CD14-positive monocyte (primary cell): ENCODE measurements around the gene GAL3ST2. TPM values are rescaled to one million over a fixed set of nuclear protein-coding genes. Genes with fewer than 3 reads are reported as not detected.

Experiments used
- DNase-seq, 3 donors: peaks; one replicate each; pipeline ENCODE4 v3.0.0-alpha.2; 2011 to 2022
- H2AFZ ChIP-seq: 2 replicates; pipeline ENCODE4 v1.6.0; 2012; ENCODE audit warnings: mild to moderate bottlenecking, low read depth, low read length, inconsistent platforms; ENCODE audit not compliant: insufficient read depth, poor library complexity, severe bottlenecking
- H3K27ac ChIP-seq, 2 donors: 1 replicate in 1 of 2; 2 replicates in 1 of 2; pipeline ENCODE4 v1.5.1; 2012 to 2013; ENCODE audit warnings: low read length in 2 of 2, control low read depth in 1 of 2, inconsistent platforms in 1 of 2, low read depth in 1 of 2, mild to moderate bottlenecking in 1 of 2
- H3K27me3 ChIP-seq, 2 donors: one replicate each; pipeline versions ENCODE4 v1.6.0 to v1.6.1; 2011 to 2013; ENCODE audit warnings: low read length in 2 of 2; ENCODE audit not compliant: control insufficient read depth in 2 of 2, insufficient read depth in 2 of 2
- H3K36me3 ChIP-seq, 2 donors: replicated peaks in 1 of 2; 1 replicate in 1 of 2; 2 replicates in 1 of 2; pipeline versions ENCODE4 v1.5.1 to v1.6.1; 2012 to 2013; ENCODE audit warnings: low read length in 2 of 2, control low read depth in 1 of 2, inconsistent platforms in 1 of 2, mild to moderate bottlenecking in 1 of 2; ENCODE audit not compliant: insufficient read depth in 2 of 2, control insufficient read depth in 1 of 2
- H3K4me1 ChIP-seq, 2 donors: 1 replicate in 1 of 2; 2 replicates in 1 of 2; pipeline versions ENCODE4 v1.5.1 to v1.6.1; 2012 to 2013; ENCODE audit warnings: low read length in 2 of 2, control low read depth in 1 of 2, inconsistent platforms in 1 of 2, mild to moderate bottlenecking in 1 of 2, moderate library complexity in 1 of 2; ENCODE audit not compliant: insufficient read depth in 2 of 2, control insufficient read depth in 1 of 2
- H3K4me2 ChIP-seq: replicated peaks from 2 replicates; pipeline ENCODE3; 2012; ENCODE audit warnings: low read length, moderate library complexity, mild to moderate bottlenecking; ENCODE audit not compliant: poor library complexity, severe bottlenecking; ENCODE audit errors: extremely low read depth
- H3K4me3 ChIP-seq, 3 experiments: fragments of 200-600 bp in 1 of 3; sonication (generic) in 1 of 3; replicated peaks in 1 of 3; 1 replicate in 2 of 3; 2 replicates in 1 of 3; pipeline ENCODE4 v1.5.1; 2011 to 2013; ENCODE audit warnings: low read length in 3 of 3, mild to moderate bottlenecking in 3 of 3, control low read depth in 2 of 3, low read depth in 2 of 3, inconsistent platforms in 1 of 3, moderate library complexity in 1 of 3
- H3K79me2 ChIP-seq: 2 replicates; pipeline ENCODE4 v1.6.0; 2012; ENCODE audit warnings: mild to moderate bottlenecking, control low read depth, inconsistent platforms, low read length, moderate library complexity; ENCODE audit not compliant: insufficient read depth
- H3K9ac ChIP-seq: 2 replicates; pipeline ENCODE4 v1.6.0; 2017; ENCODE audit warnings: low read length, mild to moderate bottlenecking; ENCODE audit not compliant: insufficient read depth, poor library complexity, severe bottlenecking
- H3K9me3 ChIP-seq, 2 donors: replicated peaks in 1 of 2; 1 replicate in 1 of 2; 2 replicates in 1 of 2; pipeline versions ENCODE4 v1.5.1 to v1.6.1; 2012 to 2013; ENCODE audit warnings: low read length in 2 of 2, control low read depth in 1 of 2; ENCODE audit not compliant: control insufficient read depth in 1 of 2, insufficient read depth in 1 of 2
- H4K20me1 ChIP-seq: 2 replicates; pipeline ENCODE4 v1.6.0; 2012; ENCODE audit warnings: mild to moderate bottlenecking, low read length, control low read depth, moderate library complexity; ENCODE audit not compliant: insufficient read depth
- H3K27ac Mint-ChIP-seq, 7 donors: one replicate each; pipeline ENCODE4 v1.8.0; 2020; ENCODE audit warnings: mild to moderate bottlenecking in 7 of 7, mixed read lengths in 7 of 7, moderate library complexity in 6 of 7, inconsistent platforms in 2 of 7
- H3K27me3 Mint-ChIP-seq, 3 donors: one replicate each; pipeline ENCODE4 v1.8.0; 2021 to 2022; ENCODE audit warnings: low read depth in 3 of 3, mild to moderate bottlenecking in 3 of 3, mixed read lengths in 3 of 3, moderate library complexity in 3 of 3, inconsistent platforms in 1 of 3
- H3K36me3 Mint-ChIP-seq, 2 donors: one replicate each; pipeline ENCODE4 v1.8.0; 2020; ENCODE audit warnings: mixed read lengths in 2 of 2, inconsistent platforms in 1 of 2, mild to moderate bottlenecking in 1 of 2
- H3K4me1 Mint-ChIP-seq: one replicate; pipeline ENCODE4 v1.8.0; 2020; ENCODE audit warnings: mild to moderate bottlenecking, mixed read lengths
- H3K4me3 Mint-ChIP-seq, 2 donors: one replicate each; pipeline ENCODE4 v1.8.0; 2020; ENCODE audit warnings: mild to moderate bottlenecking in 2 of 2, mixed read lengths in 2 of 2, moderate library complexity in 1 of 2
- H3K9me3 Mint-ChIP-seq, 7 donors: one replicate each; pipeline ENCODE4 v1.8.0; 2020 to 2022; ENCODE audit warnings: mixed read lengths in 7 of 7, mild to moderate bottlenecking in 6 of 7, moderate library complexity in 6 of 7, inconsistent platforms in 2 of 7
- WGBS: methylation state at CpG from one replicate; pipeline ENCODE4 v1.1.5; 2013; ENCODE audit warnings: missing lambda C conversion rate; ENCODE audit not compliant: insufficient coverage; 5-methylcytosine and 5-hydroxymethylcytosine counted together
- intact Hi-C, 2 donors: fragments of 100-400 bp; cut with micrococcal nuclease; formaldehyde crosslinking; loops; one replicate each; pipeline versions ENCODE4 v1.15.0 to v1.15.1; 2023
- polyA plus RNA-seq, 3 donors: library from polyadenylated mRNA; depleted of rRNA in 1 of 3; unstranded in 2 of 3; stranded (reverse) in 1 of 3; fragments of 300-500 nt in 2 of 3; fragments of >200 nt in 1 of 3; fragmentation: Illumina TruSeq in 2 of 3; gene quantifications; 1 replicate in 2 of 3; 2 replicates in 1 of 3; pipeline ENCODE4 v1.2.3, GENCODE V29; 2012 to 2021
- TF ChIP-seq, protein P1 (sequence below): fragments of 200-600 bp; IDR thresholded peaks from one replicate; pipeline ENCODE4 v1.8.0; 2022; ENCODE audit warnings: antibody characterized with exemption, mild to moderate bottlenecking

The GAL3ST2 gene
- polyA plus RNA-seq, 3 donors, result not detected

DNA sequence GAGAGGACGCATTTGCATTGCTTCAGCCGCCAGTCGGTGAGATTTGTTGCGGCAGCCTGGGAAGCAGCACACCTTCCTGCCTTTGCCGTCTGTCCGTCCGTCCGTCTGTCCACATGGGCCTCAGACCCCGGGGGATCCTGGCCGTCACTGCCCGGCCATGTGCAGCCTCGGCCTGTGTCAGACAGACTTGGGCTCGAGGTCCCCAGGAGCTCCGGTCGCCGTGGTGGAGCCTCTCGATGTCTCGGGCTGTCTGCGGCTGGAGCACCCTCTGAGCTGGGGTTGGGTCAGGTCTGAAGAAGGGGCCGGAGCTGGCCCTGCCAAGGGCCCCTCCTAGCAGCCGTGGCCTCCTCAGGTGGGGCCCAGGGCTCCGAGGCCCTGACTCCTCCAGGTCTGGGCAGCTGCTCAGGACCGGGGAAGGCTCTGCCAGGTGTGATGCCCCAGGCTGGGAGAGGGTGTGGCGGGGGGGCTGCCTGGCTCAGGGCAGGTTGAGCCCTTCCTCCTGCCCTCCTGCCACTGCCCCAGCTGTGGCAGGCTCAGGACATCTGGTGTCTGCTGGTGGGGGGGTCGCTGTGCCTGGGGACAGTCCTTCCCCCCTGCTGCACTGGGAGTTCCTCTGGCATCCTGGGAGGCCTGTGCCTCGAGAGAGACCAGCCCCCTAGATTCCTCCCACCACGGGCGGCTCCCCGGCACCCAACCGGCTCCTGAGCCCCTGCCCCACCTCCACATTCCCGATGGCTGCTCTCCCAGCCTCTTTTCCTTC lies 44.2 kb downstream of the GAL3ST2 start:
- H3K27me3 Mint-ChIP-seq, result peaks cover 7 to 12% (median 11%) of the 10 kb centered on the region in 3 donors
- no peak overlapping the region for H3K27ac ChIP-seq
- H3K9me3 ChIP-seq, result no peaks in the 10 kb centered on the region
- intact Hi-C loops, result no loop called here
- WGBS, result 90% methylated on average over 28 of the region's 31 CpGs
- H2AFZ ChIP-seq, result no peak overlapping the region
- no peak overlapping the region for H3K4me3 ChIP-seq
- no peaks in the 10 kb centered on the region for H3K36me3 ChIP-seq
- no peak overlapping the region for H3K4me2 ChIP-seq
- no peak overlapping the region for H3K4me3 Mint-ChIP-seq
- TF ChIP-seq, protein P1, sequence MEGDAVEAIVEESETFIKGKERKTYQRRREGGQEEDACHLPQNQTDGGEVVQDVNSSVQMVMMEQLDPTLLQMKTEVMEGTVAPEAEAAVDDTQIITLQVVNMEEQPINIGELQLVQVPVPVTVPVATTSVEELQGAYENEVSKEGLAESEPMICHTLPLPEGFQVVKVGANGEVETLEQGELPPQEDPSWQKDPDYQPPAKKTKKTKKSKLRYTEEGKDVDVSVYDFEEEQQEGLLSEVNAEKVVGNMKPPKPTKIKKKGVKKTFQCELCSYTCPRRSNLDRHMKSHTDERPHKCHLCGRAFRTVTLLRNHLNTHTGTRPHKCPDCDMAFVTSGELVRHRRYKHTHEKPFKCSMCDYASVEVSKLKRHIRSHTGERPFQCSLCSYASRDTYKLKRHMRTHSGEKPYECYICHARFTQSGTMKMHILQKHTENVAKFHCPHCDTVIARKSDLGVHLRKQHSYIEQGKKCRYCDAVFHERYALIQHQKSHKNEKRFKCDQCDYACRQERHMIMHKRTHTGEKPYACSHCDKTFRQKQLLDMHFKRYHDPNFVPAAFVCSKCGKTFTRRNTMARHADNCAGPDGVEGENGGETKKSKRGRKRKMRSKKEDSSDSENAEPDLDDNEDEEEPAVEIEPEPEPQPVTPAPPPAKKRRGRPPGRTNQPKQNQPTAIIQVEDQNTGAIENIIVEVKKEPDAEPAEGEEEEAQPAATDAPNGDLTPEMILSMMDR, result no peak
- peaks cover 7 to 14% (median 12%) of the 10 kb centered on the region in 7 donors for H3K9me3 Mint-ChIP-seq
- no peaks in the 10 kb centered on the region for H4K20me1 ChIP-seq
- peaks cover 13 to 18% of the 10 kb centered on the region in 2 donors for H3K4me1 ChIP-seq
- H3K79me2 ChIP-seq, result no peaks in the 10 kb centered on the region
- H3K36me3 Mint-ChIP-seq, result no peaks in the 10 kb centered on the region
- no peaks in the 10 kb centered on the region for H3K27me3 ChIP-seq
- DNase-seq, result no peak
- H3K27ac Mint-ChIP-seq, result no peak overlapping the region
- peaks cover 18% of the 10 kb centered on the region for H3K4me1 Mint-ChIP-seq
- H3K9ac ChIP-seq, result no peak overlapping the region

DNA sequence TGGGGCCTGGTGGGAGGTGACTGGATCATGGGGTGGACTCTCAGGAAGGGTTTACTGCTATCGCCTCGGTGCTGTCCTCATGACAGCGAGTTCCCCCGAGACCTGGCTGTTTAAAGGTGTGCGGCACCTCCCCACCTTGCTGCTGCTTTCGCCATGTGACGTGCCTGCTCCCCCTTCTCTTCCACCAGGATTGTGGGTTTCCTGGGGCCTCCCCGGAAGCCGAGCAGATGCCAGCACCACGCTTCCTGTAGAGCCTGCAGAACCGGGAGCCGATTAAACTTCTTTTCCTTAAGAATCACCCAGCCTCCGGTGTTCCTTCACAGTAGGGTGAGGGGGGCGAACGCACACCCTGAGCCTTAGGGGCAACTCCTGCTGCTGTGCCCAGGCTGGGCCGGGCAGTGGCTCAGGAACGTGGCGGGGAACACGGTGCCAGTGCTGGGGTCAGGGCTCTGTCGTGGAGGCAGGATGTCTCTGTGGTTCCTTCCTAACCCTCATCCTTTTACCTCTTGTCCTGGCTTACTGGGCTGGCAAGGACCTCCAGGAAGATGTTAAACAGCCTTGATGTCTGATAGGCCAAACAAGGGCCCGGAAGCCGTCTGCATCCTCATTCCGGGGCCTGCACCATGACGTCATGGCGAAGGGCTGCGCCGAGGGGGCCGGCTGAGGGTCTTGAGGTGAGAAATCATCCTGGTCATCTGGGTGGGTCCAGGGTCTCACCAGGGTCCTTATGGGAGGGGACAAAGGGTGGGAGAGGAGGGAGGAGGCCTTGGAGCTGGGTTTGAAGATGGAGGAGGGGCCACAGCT lies 45.0 kb downstream of the GAL3ST2 start:
- H3K9me3 ChIP-seq, result peaks cover 2 to 5% of the 10 kb centered on the region in 2 donors
- peaks cover 13 to 18% of the 10 kb centered on the region in 2 donors for H3K4me1 ChIP-seq
- Mint-ChIP-seq H3K36me3 (no peaks in the 10 kb centered on the region), H3K27ac (peak overlapping the region in 1 of 7 donors; percentile 55), H3K4me1 (peaks cover 18% of the 10 kb centered on the region), H3K27me3 (peaks cover 7 to 15% (median 12%) of the 10 kb centered on the region in 3 donors), H3K9me3 (peaks cover 13 to 22% (median 19%) of the 10 kb centered on the region in 7 donors), H3K4me3 (no peak overlapping the region)
- TF ChIP-seq, protein P1, result no peak
- H3K4me3 ChIP-seq, result no peak overlapping the region
- H3K4me2 ChIP-seq, result no peak overlapping the region
- intact Hi-C loops, result no loop called here
- H4K20me1 ChIP-seq, result no peaks in the 10 kb centered on the region
- H3K36me3 ChIP-seq, result no peaks in the 10 kb centered on the region
- H3K9ac ChIP-seq, result no peak overlapping the region
- H3K79me2 ChIP-seq, result no peaks in the 10 kb centered on the region
- no peak for DNase-seq
- 57% methylated on average over 20 of the region's 28 CpGs for WGBS
- peak overlapping the region; percentile 46 for H2AFZ ChIP-seq
- no peak overlapping the region for H3K27ac ChIP-seq
- no peaks in the 10 kb centered on the region for H3K27me3 ChIP-seq
